IPS-15b (cell line): ENCODE results near the gene KIZ.
A peak's percentile ranks its signal among the peaks of the same experiment; 100 is the strongest.

Experiments used
- H3K27me3 ChIP-seq: one replicate; pipeline ENCODE4 v1.6.1; 2013; ENCODE audit warnings: low read length; ENCODE audit not compliant: control insufficient read depth, insufficient read depth
- H3K36me3 ChIP-seq: one replicate; pipeline ENCODE4 v1.6.1; 2013; ENCODE audit warnings: low read length; ENCODE audit not compliant: control insufficient read depth, insufficient read depth
- H3K4me1 ChIP-seq: one replicate; pipeline ENCODE4 v1.6.1; 2013; ENCODE audit warnings: mild to moderate bottlenecking, low read length; ENCODE audit not compliant: control insufficient read depth, insufficient read depth
- H3K4me3 ChIP-seq: one replicate; pipeline ENCODE4 v1.5.1; 2013; ENCODE audit warnings: low read depth, low read length
- H3K9ac ChIP-seq: one replicate; pipeline ENCODE4 v1.6.1; 2013; ENCODE audit warnings: low read depth, mild to moderate bottlenecking, low read length
- H3K9me3 ChIP-seq: one replicate; pipeline ENCODE4 v1.6.1; 2013; ENCODE audit warnings: mild to moderate bottlenecking, low read length; ENCODE audit not compliant: control insufficient read depth, insufficient read depth

The KIZ gene

DNA sequence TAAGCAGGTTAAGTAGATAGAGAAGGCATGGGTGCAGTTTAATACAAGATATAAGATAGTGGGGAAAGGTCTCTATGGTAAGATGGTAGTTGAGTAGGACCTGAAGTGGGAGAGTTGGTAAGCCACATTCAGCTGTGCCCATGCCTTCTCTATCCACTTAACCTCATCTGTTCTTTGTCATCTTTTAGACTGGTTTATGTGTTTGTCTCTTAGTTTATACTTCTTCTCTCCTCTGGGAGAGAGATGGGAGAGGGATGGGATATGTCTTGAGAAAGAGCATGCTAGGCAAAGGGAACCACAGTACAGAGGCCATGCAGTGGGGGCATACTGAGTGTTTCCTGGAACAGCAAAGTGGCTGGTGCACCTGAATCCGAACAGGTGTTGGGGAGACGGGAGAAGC, 46.7 kb downstream of the KIZ start:
- no peaks in the 10 kb centered on the region for H3K27me3 ChIP-seq
- no peak overlapping the region for H3K4me3 ChIP-seq
- H3K36me3 ChIP-seq = no peaks in the 10 kb centered on the region
- H3K9ac ChIP-seq = no peak overlapping the region
- peaks cover 4% of the 10 kb centered on the region for H3K4me1 ChIP-seq
- H3K9me3 ChIP-seq = no peaks in the 10 kb centered on the region

DNA sequence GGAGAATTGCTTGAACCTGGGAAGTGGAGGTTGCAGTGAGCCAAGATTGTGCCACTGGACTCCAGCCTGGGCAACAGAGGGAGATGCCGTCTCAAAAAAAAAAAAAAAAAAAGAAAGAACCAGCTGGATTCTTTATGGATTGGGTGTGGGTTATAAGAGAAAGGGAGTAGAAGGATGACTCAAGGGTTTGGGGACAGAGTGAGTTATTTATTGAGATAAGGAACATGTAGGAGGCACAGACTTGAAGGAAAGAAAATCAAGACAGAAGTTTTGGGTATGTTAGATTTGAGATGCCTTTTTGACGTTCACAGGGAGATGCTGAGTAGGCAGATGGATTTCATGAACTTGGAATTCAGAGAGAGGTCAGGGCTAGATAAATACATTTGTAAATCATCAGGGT, 47.6 kb downstream of the KIZ start:
- H3K9me3 ChIP-seq = peaks cover 3% of the 10 kb centered on the region
- no peaks in the 10 kb centered on the region for H3K27me3 ChIP-seq
- H3K4me1 ChIP-seq = peaks cover 4% of the 10 kb centered on the region
- H3K36me3 ChIP-seq = no peaks in the 10 kb centered on the region
- no peak overlapping the region for H3K9ac ChIP-seq
- no peak overlapping the region for H3K4me3 ChIP-seq

DNA sequence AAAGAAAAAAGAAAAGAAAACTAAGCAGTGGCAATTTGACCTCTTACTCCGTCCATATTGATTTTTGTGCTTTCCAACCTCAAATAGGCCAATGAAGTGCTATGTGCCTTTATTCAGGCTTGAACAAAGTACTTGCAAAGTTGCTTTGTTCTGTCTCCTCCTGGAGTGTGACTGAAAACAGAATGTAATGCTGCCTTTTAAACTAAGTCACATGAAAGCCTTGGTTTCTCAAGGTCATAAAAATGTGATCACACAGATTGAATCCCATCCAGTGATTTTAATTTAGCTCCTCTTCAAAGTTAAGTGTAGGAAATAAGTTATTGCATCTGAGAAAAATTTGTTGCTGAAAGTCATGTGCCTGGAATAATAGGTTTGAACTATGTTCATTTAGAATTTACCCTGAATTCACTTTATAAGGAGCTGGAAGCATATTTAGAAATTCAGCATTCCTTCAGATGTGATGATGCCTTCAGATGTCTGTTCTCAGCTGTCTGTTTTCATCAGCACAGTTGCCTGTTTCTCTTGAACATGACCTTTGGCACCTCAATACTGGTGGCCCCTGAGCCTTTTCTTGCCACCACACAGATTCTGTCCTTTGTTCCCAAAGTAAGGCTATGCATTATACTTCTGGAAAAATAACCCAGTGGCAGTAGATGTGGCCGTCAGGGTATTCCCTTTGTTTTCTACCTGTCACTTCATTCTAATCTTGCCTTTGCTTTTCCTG, 48.8 kb downstream of the KIZ start:
- Histone ChIP-seq H3K9ac (no peak overlapping the region), H3K9me3 (peaks cover 3% of the 10 kb centered on the region), H3K4me1 (peaks cover 4% of the 10 kb centered on the region), H3K27me3 (no peaks in the 10 kb centered on the region), H3K4me3 (no peak overlapping the region), H3K36me3 (no peaks in the 10 kb centered on the region)

DNA sequence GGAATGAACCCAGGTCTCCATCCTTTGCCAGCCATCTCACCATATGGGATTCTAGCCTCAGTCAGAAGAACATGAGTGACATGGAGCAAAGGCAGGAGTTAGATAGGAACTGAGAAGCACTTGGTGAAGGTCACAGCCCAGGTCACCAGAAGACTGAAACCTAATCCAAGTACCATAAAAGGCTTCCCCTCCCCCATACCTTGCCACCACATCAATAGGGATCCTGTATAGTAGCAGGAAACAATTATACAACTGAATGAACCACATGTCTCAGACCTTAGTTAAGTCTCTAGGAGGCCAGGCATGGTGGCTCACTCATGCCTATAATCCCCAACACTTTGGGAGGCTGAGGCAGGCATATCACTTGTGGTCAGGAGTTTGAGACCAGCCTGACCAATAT, 49.6 kb downstream of the KIZ start:
- Histone ChIP-seq H3K27me3 (no peaks in the 10 kb centered on the region), H3K4me3 (no peak overlapping the region), H3K9me3 (peaks cover 3% of the 10 kb centered on the region), H3K9ac (no peak overlapping the region), H3K4me1 (peaks cover 10% of the 10 kb centered on the region), H3K36me3 (no peaks in the 10 kb centered on the region)

DNA sequence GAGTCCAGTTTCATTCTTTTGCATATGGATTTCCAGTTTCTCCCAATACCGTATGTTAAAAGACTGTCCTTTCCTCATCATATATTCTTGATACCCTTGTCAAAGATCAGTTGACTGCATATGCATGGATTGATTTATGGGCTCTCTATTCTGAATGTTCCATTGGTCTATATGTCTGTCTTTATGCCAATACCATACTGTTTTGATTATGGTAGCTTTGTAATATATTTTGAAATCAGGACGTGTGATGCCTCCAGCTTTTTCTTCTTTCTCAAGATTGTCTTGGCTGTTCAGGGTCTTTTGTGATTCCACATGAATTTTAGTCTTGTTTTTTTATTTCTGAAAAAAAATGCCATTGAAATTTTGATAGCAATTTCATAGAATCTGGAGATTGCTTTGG, 51.9 kb downstream of the KIZ start:
- H3K4me3 ChIP-seq = no peak overlapping the region
- no peak overlapping the region for H3K9ac ChIP-seq
- H3K4me1 ChIP-seq = peaks cover 16% of the 10 kb centered on the region
- peaks cover 3% of the 10 kb centered on the region for H3K9me3 ChIP-seq
- H3K36me3 ChIP-seq = no peaks in the 10 kb centered on the region
- H3K27me3 ChIP-seq = no peaks in the 10 kb centered on the region

DNA sequence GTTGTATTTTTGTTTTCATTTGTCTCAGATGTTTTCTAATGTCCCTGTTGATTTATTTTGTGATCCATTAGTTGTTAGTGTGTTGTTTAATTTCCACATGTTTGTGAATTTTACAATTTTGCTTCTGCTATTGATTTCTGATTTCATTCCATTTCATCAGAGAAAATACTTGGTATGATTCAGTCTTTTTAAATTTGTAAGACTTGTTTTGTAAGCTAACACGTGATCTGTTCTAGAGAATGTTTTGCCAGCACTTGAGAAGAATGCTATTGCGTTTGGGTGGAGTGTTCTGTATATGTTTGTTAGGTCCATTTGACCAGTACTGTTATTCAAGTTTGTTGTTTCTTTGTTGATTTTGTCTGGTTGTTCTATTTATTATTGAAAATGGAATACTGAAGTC, 53.9 kb downstream of the KIZ start:
- H3K4me1 ChIP-seq = peaks cover 12% of the 10 kb centered on the region
- H3K4me3 ChIP-seq = no peak overlapping the region
- peaks cover 3% of the 10 kb centered on the region for H3K9me3 ChIP-seq
- no peaks in the 10 kb centered on the region for H3K36me3 ChIP-seq
- no peak overlapping the region for H3K9ac ChIP-seq
- H3K27me3 ChIP-seq = no peaks in the 10 kb centered on the region

DNA sequence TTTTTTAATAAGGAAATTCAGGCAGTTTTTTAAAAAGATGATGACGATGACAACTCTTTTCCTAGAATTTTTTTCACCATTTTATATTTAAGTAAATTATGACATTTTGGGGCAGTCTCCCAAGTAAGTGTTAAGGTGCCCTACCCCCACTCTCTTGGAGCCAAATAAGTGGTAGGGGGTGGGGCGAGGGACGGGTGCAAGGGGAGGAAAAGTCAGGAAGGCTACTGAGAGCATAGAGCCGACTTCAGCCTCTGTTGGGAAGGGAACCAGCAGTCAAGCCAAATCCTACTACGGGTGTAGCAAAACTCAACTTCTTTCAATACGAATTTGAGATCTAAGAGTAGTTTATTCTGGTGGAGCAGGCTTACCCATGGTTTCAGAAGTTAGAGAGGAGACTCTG, 54.4 kb downstream of the KIZ start:
- Histone ChIP-seq H3K4me3 (no peak overlapping the region), H3K9me3 (peaks cover 3% of the 10 kb centered on the region), H3K9ac (peak overlapping the region; percentile 4), H3K4me1 (peaks cover 12% of the 10 kb centered on the region), H3K27me3 (no peaks in the 10 kb centered on the region), H3K36me3 (no peaks in the 10 kb centered on the region)

DNA sequence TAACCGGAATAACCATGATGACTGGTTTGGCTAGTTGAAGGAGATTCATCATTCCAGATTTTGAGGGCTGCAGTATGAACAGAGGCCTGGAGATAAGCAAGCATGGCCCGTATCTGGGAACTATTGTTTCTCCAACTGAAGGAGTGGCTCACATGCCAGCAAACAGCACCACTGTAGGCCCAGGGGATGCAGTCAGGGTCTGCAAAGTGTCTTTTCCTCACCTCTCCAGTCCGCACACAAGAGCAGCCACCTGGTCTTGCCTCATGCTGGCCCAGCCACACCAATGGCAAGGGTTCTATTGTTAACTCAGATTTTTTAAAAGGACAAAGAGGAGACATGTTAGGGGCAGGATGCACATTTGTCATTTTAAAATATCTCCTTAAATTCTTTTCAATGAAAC, 55.1 kb downstream of the KIZ start:
- Histone ChIP-seq H3K9me3 (peaks cover 3% of the 10 kb centered on the region), H3K4me3 (no peak overlapping the region), H3K4me1 (peaks cover 12% of the 10 kb centered on the region), H3K36me3 (no peaks in the 10 kb centered on the region), H3K9ac (no peak overlapping the region), H3K27me3 (no peaks in the 10 kb centered on the region)

DNA sequence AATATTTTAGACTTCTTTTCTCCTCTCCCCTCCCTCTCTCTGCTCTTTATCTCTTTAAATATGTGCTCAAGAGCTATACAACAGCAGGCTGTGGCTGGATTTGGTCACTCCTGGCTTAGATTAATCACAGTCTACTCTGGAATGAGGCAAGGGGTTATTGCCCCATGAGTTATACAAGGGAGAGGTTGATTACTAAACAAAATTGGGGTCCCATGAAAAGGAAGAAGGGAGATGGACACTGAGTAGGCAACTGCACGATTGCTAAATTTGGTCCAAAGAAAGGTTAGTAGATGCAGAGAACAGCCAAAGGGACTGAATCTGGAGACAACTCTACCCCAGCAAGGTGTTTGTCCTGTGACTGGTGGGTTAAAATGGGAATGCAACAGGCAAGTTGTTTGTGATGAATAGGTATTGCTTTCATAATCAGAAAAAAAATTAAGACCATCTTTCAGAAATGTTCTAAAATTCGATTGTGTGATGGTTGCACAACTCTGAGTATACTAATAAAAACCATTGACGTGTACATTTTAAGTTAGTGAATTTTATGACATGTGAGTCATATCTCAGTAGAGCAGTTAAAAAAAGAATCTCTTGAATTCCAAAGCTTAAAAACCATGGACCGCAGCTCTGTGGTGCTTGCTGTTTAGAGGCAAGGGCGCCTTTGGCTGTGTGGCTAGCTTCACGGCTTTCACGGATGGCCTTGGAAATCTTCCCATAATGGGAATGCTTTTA, 57.1 kb downstream of the KIZ start:
- H3K9ac ChIP-seq = no peak overlapping the region

DNA sequence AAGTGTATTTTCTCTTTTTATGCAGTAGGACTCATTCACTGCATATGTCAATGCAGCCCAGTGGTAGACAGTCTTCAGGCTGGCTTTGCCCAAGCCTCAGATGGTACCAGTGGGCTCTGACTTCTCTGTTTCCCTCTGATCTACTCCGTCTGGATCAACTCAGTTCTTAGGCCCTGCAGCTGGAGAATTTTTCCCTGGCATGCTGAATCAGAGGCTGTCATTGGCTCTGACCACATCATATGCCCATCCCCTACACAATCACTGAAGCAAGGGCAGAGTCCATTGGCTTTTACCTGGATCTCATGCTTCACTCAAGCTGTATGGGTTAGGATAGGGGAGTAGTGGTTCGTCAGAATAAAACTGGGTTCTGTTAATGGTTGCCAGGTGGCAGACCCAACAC, 57.8 kb downstream of the KIZ start:
- Histone ChIP-seq H3K9me3 (no peaks in the 10 kb centered on the region), H3K36me3 (no peaks in the 10 kb centered on the region), H3K9ac (no peak overlapping the region), H3K4me1 (peaks cover 12% of the 10 kb centered on the region), H3K4me3 (no peak overlapping the region), H3K27me3 (no peaks in the 10 kb centered on the region)

More for the DNA sequence above, 57.1 kb downstream of the KIZ start:
- H3K4me3 ChIP-seq = no peak overlapping the region
- no peaks in the 10 kb centered on the region for H3K9me3 ChIP-seq
- H3K36me3 ChIP-seq = no peaks in the 10 kb centered on the region
- no peaks in the 10 kb centered on the region for H3K27me3 ChIP-seq
- H3K4me1 ChIP-seq = peaks cover 12% of the 10 kb centered on the region

DNA sequence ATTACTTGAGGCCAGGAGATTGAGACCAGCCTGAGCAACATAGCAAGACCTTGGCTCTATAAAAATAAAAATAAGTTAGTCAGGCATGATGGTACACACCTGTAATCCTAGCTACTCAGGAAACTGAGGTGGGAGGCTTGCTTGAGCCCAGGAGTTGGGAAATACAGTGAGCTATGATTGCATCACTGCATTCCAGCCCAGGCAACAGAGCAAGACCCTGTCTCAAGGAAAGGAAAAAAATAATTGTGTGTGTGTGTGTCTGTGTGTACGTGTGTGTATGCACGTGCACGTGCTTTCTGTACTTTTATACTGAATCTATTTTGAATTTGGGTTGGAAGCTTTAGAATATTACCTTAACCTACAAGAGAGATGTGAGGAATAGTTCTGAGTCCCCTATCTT, 58.9 kb downstream of the KIZ start:
- no peaks in the 10 kb centered on the region for H3K36me3 ChIP-seq
- no peak overlapping the region for H3K4me3 ChIP-seq
- no peaks in the 10 kb centered on the region for H3K9me3 ChIP-seq
- H3K27me3 ChIP-seq = no peaks in the 10 kb centered on the region
- H3K4me1 ChIP-seq = peaks cover 17% of the 10 kb centered on the region
- H3K9ac ChIP-seq = no peak overlapping the region

DNA sequence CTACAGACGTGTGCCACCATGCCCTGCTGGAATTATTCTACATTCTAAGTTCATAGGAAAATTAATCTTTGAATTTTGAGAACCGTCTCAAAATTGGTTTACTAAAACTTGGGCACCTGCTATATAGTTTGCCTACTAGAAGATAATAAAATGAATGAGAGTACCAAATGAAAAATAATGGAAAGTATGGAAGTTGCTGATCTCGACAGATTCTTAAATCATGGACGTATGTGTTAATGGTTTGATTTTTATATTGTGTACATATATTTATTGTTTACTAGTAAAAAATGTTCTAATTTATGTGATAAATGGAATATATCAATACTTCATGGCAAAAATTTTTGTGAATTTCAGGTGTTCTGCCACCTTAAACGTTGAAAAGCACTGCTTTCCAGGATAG, 60.0 kb downstream of the KIZ start:
- Histone ChIP-seq H3K4me1 (peaks cover 16% of the 10 kb centered on the region), H3K9ac (no peak overlapping the region), H3K4me3 (no peak overlapping the region), H3K27me3 (no peaks in the 10 kb centered on the region), H3K9me3 (no peaks in the 10 kb centered on the region), H3K36me3 (no peaks in the 10 kb centered on the region)
